Activated naive CD8-positive, alpha-beta T cell treated with anti-CD3 and anti-CD28 coated beads, Interleukin-2, amount 50 U/mL, for 16 hours (primary cell): Measurements from ENCODE around the gene VPS13C.

ENCODE experiments used
- DNase-seq: peaks from one replicate; pipeline ENCODE4 v3.0.0-alpha.2; 2020; ENCODE audit warnings: low read depth, low spot score

The VPS13C gene

DNA sequence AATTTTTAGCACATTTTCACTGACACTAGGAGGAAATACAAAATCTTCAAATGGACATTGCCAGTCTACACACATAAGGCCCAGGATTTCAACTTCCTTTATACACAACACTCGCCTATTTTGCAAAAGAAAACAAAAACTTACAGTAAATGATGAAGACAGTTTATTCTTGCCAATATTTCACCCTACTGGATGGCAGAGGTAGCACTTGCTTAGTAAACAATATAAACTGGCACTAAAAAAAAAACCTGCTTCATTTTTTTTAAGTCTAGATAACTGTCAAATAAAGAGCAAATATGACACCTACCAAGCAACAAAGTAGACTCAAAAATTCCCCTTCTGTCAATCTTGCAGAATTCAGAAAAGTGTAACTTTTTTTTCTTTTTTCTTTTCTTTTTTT lies 204.0 kb downstream of the VPS13C start:
- DNase-seq = no peak

DNA sequence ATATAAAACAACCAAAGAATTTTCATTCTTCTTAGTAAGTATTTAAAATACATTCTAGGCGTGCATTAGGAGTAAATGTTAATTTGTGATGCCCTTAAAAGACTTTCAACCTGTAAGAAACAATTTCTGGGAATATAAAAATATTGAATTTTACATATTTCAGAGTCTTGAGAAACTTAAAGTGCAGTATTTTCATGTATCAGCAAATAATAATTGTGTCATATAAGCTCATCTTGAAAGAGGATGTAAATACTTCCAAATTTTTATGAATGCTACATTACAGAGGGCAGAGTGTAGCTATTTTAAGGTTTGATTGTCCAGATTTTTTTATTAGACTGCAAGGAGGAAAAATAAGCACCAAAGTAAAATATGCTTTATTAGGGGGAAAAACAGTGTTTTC lies 207.1 kb downstream of the VPS13C start:
- DNase-seq = no peak

DNA sequence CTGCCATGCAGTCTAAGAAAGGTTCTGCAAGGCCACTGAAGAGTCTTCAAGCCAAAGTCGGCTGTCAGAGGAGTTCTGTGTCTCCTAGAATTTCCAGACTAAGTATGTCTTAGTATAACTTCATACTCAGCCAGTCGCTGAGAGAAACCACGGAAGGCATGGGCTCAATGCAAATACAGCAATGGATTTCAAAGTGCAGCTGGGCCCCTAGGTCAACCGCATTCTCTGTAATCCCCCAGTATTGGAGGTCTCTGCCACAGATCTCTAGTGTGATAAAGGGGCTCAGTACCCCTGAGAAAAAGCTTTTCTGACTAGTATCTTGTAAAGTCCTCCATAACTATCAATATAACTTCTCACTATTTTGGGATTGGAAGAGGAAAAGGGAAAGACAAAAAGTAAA lies 208.3 kb downstream of the VPS13C start:
- no peak for DNase-seq

DNA sequence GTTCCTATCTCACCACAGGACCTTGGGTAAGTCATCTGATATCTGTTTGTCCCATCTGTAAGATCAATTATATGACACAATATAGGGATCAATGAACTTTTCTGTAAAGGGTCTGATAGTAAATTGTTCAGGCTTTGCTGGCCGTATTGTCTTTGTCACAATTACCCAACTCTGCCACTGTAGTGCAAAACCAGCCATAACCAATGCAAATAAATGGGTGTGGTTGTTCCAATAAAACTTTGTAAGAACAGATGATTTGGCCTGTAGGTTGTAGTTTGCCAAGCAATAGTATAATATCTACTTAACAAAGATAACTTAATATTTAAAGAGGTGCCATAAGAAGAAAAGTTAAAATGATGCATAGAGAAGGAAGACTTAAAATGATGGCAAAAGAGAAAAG lies 210.8 kb downstream of the VPS13C start:
- DNase-seq = no peak

DNA sequence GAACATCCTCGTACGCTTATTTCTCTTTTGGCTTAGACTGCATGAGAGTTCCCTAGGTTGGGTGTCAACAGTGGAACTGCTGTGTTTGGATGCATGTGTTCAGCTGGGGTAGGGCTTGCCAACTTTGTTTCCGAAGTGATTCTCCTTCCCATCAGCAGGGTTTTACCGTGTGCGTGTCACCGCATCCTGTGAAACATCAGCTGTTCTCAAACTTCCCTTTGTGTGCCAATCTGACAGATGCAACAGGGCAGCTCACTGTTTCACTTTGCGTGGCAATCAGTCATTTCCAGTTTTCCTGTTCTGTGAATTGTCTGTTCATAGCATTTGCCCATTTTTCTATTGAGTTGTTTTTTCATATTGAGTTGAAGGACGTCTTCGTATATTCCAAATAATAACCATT lies 218.8 kb downstream of the VPS13C start:
- DNase-seq = no peak

DNA sequence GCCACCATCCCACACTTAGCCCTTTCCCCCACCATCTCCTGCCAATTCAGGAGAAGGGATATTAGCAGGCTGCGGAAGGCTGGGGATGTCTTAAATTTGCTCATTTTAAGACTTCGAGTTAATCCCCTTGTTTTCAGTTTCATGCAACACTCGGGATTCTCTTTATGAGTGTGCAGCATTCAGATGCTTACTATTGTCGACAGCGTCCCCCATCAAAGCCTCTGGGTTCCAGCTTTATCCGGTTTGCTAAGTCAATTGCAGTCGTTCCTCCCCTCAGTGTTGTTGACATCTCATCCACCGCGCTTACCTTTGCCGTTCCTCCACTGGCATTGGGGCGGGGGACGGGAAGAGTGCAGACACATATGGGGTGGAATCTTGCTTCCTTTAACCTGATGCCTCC lies 220.2 kb downstream of the VPS13C start:
- no peak for DNase-seq

DNA sequence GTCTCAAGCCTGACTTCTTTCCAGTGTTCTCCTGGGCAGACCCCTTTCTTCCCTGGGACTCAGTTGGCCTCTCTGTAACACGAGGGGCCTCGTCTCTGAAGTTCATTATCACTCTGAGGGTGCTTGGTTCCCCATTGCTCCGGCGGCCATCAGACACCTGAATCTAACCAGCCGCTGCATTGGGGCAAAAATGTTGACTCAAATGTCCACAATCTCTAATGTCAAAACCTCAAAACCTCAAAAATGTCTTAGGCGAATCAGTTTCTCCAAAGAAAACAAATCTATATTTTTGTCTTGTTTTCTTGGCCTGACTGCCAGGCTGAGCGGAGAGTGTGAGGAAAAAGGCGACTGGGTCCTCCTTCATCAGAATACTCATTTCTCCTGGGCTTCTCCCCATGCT lies 220.7 kb downstream of the VPS13C start:
- no peak for DNase-seq

DNA sequence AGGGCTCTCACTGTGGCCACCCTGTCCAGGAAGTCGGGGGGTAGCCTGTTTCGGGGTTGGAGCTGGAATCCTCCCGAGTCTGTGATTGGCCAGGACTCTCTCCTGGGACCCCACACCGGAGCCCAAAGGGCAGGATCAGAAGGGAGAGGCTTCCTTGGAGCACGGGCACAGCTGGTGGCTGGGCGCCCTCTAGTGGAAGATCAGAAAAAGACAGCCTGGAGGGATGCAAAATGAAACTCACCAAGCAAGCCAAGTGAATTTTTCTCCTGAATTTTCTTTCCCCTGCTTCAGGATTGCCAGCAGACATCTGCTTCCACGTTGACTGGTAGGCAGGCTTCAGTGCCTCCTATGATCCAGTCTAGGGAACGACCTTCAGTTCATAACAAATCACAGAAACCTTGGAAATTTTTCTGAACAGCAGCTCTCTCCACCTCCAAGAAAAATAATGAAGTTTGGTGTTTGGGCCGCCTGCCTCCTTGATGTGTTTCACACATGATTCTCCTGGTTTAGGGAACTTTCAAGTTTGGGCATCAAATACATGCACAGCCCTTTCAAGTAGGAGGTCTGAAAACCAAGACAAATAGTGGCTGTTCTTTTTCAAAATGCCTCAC lies 224.6 kb downstream of the VPS13C start:
- peak; percentile 21 for DNase-seq

DNA sequence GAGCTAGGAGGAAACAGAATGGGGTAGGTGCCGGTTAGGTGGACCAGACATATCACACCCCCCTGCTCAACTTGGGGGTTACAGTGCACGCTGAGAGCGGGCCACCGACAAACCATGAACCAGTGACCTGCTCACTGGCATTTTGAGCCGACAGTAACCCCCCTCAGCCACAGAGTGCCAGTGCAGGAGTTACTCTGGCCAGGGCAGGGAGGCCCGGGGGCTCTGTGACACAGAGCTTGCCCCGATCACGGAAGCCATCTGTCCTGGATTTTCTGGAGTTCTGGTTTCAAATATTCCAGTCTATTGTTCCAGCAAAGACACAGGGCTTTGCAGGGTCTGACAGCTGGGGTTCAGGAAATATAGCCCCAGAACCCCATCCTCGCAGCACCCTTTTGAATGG lies 225.2 kb downstream of the VPS13C start:
- no peak for DNase-seq

DNA sequence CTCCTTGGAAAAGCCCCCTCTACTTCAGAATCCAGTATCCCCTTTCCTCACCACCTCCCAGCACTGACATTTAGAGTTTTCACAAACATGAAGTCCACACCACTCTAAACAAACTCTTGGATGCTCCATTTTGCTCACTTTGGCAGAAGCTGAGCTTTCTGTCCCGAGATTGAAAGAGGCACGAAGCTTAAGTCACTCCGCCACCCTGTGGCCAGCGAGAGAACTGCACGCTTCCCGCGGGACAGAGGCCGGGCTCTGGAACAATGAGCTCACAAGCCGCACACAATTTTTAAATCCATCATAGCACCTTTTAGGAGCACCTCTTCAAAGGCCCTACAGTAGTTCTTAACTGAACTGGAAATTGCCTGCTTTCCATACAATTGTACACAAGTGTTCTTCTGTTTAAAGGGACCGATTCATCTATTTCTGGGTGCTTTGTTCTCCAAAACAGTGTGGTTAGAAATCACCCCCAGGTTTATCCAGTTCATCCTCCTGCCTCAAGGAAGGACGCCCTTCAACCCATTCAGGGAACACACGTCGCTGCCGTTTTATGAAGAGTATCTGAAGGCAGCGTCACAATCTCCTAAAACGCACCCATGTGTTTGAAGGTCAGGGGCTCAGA lies 226.1 kb downstream of the VPS13C start:
- DNase-seq = peak; percentile 41

DNA sequence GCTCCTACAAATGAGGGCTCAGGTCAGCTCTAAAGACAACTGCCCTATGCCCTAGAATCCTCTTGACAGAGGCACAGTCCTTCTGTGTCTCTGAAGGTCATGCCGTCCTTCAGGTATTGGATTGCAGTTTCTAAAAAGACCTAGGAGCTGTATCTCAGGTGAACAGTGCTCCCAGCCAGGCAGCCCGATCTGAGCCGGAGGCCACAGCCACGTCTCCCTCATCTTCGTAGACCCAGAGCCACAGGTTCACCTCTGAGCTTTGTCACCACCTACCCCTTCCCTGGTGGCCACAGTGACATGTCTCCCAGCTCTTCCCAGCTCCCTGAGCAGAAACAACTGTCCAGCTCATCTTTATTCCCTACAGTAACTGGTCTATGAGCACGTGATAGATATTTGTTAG lies 228.0 kb downstream of the VPS13C start:
- no peak for DNase-seq

DNA sequence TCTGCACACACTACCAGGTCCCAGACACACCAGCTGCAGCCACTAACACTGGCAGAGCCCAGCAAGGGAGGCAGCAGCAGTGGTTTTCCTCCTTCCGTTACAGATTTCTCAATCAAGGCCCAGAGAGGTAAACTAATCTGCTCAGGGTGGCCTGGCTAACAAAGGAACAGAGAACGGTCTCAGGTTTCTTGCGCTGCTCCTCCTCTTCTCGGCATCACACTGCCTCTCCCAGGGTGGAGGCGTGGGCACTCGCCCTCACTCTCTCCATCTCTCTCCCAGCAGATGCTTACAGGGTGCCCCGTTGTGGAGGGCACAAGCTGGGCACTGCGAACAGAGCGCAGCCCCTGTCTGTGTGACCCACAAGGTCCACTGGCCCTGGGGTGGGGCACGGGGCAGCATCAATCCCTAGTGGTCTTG lies 228.7 kb downstream of the VPS13C start:
- no peak for DNase-seq

DNA sequence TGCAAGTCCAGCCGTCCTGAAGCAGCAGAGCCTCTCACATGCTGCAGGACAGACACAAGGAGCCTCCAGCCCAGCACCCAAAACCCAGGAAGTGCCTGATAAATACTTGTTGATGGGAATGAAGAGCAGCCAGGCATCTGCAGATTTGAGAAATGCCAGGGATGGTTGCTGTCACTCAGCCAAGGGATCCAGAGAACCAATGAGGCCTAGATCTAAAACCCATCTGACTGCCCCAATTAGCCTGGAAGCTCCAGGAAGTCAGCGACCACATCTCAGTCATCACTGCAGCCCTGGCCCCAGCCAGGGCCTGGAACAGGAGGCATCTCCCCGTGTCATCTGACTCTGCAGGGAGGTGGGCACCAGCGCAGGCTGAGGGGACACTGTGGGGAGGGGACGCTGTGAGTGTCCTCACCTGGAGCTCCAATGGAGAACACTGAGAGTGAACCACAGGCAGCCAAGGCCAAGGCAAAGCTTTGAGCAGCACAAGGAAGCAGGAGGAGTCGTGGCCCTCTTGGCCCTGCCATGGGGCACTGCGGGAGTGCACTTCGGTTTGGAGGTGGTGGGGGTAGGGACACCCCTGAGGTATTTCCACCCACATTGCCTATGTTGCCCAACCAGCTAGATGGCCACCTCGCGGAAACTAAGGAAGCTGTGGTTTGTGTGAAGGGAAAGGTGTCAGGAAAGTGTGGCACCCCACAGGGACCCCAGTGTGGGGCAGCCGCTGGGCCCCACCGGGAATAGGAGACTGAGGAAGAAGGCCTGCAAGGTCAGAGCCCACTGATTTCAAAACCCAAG lies 229.5 kb downstream of the VPS13C start:
- no peak for DNase-seq

DNA sequence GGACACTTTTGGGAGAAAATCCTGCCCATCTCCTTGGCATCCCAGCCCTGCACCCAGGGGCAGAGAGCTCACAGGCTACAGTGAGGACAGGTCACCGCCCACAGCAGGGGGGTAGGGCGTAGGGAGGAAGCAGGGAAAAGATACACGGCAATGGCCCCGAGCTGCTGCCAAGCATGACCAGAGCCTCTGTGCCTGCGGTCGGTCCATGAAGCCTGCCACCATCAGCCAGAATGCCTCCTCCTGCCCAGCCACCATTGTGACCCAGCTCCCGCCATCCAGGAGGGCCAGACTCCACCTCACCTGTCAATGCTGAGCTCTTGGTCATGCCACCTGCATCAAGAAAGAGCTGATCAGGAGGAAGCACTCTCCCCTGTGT lies 230.7 kb downstream of the VPS13C start:
- DNase-seq = no peak

DNA sequence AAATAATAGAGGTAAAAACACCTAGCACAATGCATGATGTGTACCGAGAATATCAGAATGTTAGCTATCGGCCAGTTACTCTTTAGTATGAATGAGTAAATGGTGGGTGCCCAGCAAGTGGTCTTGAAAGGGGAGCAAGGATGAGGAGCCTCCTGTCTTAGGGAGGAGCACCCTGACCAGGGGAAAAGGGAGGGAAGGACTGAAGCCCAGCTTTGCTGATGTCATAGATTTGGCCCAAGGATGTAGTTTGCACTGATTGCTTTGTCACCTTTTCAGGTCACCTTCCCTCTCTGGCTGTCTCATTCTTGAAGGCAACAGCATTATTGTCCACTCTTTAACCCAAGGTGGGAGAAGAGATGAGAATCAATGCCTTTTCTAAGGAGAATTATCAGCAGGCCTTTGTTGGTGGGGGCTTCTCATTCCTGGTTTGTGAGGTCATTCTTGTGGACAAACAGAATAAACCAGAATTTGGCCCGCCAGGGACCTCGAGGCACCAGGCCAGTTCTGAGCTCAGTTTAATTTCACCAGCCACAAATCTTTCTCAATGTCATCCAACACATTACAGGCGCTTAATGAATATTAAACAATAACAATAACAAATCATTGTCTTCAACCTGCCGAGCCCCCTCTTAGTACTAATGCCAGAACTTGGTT lies 231.3 kb downstream of the VPS13C start:
- DNase-seq = no peak

DNA sequence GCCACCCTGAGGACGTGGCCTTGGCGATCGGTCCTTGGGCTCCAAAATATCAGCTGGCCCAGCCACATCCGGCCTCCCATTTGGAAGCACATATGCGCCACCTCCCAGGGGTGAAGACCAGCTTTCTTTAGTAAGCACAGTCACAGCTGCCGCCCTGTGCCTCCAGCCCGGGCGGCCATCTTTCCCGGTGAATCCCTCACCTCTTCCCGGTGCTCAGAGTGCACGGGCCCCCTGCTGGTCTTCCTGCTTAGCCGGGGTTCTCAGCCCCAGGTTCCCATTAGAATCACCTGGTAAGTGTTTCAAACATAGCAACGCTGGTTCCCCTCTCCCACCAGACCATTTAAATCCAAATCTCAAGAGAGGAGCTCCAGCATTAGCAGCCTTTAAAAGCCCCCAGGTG lies 232.2 kb downstream of the VPS13C start:
- no peak for DNase-seq

DNA sequence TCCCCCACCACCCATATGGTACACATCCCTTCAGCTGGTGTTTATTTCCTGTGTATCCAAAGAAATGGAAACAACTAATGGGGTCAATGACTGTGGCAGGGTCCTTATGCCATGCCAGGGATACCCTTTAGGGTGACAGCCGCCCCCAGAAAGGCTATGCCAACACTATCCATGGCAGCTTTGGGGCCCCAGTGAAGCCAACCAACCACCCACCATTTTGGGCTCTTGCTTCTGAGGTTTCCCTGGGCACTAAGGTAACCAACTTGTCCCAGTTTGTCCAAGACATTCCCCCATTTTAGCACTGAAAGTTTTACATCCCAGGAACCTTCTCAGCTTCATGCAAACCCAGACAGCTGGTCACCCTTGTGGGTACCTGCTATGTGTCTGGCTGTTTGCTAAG lies 233.1 kb downstream of the VPS13C start:
- DNase-seq = no peak

DNA sequence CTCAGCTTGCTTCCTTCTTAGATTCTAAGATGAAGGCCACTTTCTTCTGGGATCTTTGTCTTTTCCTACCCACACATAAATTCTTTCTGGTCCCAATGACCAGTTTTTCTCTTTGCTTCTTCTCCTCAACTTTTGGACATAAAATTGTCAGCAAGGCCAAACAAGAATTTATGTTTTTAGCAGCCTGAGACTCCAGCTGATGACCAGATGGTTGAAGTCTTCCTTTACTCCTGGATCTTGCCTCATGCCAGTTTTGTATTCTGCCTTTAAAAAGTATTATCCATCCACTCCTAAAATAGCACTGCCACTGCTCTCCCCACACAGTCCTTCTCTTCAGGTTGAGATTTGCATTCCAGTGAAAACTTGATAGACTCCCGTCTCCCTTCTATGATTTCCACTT lies 236.0 kb downstream of the VPS13C start:
- DNase-seq = no peak

DNA sequence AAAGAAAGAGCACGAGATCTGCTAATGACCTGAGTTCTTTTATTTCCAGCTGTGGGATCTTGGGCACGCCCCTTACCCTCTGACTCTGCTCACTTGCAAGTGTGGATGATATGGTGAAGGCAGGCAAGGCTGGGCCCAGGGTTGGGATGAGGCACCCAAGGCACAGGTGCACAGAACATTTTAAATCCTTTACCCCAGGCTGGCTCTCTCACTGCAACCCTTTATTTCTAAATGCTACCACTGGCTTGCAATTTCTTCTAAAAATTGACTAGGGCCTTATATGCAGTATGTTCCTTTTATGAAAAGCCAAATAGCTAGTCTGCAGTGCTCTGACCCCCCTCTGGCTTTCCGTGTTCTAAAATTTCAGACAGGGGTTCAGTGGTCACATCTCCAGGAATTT lies 237.7 kb downstream of the VPS13C start:
- DNase-seq = no peak

DNA sequence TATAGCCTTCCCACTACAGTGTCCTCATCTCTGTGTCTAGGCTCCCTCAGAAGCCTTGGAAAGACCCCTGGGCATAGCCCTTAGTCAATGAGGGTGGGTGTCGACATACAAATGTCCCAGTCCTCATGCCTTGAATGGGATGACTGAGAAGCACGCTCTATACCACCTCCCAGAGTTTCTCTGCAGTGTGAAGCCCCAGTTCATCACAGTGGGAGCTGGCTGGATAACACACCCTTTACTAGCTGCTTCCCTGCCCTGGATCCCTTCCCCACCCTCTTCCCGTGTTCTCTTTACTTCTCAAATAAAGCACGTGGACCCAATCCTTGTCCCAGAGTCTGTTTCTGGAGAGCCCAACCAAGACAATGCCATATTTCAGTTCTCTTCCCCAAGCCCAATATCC lies 239.3 kb downstream of the VPS13C start:
- DNase-seq = no peak

DNA sequence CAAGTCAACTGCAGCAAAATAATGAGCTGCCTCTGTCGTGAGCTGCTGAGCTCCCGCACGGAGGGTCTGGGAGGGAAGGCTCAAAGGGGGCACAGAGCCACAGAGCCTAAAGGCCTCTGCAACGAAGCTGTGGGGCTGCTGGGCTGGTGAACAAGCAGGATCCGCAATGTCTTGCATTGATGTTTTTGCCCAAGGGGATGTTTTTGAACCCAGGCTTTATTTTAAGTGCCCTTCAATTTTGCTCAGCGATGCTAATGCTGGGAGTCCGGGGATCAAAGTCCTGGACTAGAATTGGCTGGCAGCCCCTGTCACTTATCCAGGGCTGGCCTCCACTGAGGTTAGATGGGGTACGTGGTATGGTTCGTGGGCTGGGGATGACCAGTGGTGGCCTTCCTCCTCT lies 240.0 kb downstream of the VPS13C start:
- DNase-seq = no peak

DNA sequence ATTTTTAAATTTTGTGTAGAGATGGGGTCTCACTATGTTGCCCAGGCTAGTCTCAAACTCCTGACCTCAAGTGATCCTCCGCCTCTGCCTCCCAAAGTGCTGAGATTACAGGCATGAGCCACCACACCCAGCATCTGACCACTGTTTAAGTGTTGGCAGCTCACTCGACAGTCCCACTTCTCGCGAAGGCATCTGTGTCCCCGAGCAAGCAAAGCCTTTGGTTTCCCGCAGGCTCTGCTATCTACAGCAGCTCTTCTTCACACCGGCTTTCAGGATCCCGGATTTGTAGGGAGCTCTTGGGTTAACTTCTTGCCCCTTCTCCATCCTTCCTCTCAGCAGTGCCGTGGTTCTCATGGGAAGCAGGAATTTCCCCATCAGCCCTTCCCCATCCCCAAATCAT lies 240.9 kb downstream of the VPS13C start:
- DNase-seq = no peak

DNA sequence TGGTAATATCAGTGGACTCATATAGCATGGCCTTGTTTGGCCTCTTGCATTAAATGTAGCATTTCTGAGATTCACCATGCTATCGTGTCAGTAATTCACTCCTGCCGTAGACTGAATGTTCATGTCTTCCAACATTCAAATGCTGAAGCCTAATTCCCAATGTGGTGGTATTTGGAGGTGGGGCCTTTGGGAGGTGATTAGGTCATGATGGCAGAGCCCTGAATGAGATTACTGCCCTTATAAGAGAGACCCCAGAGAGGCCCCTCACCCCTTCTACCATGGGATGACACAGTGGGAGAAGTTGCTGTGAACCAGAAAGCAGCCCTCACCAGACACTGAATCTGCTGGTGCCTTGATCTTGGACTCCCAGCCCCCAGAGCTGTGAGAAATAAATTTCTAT lies 241.4 kb downstream of the VPS13C start:
- DNase-seq = no peak
